ENCODE results near the gene USF2.
"Not testable (repeated sequence)": the region's sequence is repeated elsewhere in the genome, so short reads cannot be mapped to it uniquely, and the experiment has no call there.

Gene USF2

GRCh38 chr19:35285095-35285449 lies 16.3 kb downstream of the USF2 start:
- Histone ChIP-seq H3K27me3 (ENCODE audit: insufficient read depth, low read depth, severe bottlenecking) (no peaks in the 10 kb centered on the region), H3K27ac (no peak overlapping the region), H3K4me3 (ENCODE audit: low read depth, low read length) (no peak overlapping the region), H3K36me3 (no peaks in the 10 kb centered on the region), H3K9me3 (ENCODE audit: severe bottlenecking) (no peaks in the 10 kb centered on the region)
- no peak for DNase-seq
- no peak for TF ChIP-seq CTCF (IDR thresholded peaks at IDR 0.05; ENCODE audit: low read depth, low read length)

DNA sequence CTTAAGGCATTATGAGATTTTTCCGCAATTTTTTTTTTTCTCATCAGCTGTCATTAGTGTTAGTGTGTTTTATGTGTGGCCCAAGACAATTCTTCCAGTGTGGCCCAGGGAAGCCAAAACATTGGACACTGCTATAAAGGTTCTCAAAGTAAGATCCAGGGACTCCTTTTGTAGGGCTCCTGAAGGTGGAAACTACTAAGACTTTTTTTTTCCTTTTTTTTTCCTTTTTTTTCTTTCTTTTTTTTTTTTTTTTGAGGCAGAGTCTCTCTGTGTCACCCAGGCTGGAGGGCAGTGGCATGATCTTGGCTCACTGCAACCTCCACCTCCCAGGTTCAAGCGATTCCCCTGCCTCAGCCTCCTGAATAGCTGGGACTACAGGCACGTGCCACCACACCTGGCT lies 16.7 kb downstream of the USF2 start:
- not testable (repeated sequence) for H3K27me3 ChIP-seq (ENCODE audit: insufficient read depth, low read depth, severe bottlenecking); H3K9me3 ChIP-seq (ENCODE audit: severe bottlenecking); H3K4me3 ChIP-seq (ENCODE audit: low read depth, low read length); H3K27ac ChIP-seq; DNase-seq; H3K36me3 ChIP-seq

GRCh38 chr19:35286101-35286500 lies 17.3 kb downstream of the USF2 start:
- H3K27ac ChIP-seq; H3K9me3 ChIP-seq (ENCODE audit: severe bottlenecking); H3K4me3 ChIP-seq (ENCODE audit: low read depth, low read length); H3K36me3 ChIP-seq; H3K27me3 ChIP-seq (ENCODE audit: insufficient read depth, low read depth, severe bottlenecking); DNase-seq: not testable (repeated sequence)

DNA sequence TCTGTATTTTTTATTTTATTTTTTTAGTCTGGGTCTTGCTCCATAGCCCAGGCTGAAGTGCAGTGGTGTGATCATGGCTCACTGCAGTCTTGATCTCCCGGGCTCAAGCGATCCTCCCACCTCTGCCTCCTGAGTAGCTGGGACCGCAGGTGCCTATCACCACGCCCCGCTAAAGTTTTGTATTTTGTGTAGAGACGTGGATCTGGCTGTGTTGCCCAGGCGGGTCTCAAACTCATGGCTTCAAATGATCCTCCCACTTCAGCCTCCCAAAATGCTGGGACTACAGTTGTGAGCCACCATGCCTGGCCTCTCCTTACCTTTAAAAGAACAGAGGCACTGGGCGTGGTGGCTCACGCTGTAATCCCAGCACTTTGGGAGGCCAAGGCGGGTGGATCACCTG lies 19.0 kb downstream of the USF2 start:
- H3K27ac ChIP-seq = no peak overlapping the region

DNA sequence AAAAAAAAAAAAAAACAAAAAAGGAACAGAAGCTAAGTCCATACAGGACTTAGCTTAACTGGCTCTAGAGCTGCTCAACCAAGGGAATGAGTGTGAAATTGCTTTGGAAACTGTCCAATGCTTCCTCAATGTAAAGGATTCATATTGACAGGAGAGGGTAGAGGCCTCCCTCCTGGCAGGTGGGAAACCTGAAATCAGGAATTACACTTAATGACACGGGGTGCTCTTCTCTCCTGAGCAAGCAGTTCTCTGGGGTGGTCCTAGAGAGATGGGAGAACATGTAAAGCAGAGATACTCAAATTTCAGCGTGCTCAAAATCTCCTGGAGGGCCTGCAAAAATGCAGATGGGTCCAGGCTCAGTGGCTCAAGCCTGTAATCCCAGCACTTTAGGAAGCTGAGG lies 19.6 kb downstream of the USF2 start:
- Histone ChIP-seq H3K27ac (no peak overlapping the region), H3K4me3 (ENCODE audit: low read depth, low read length) (no peak overlapping the region), H3K27me3 (ENCODE audit: insufficient read depth, low read depth, severe bottlenecking) (no peaks in the 10 kb centered on the region), H3K36me3 (no peaks in the 10 kb centered on the region), H3K9me3 (ENCODE audit: severe bottlenecking) (no peaks in the 10 kb centered on the region)
- no peak for TF ChIP-seq CTCF (IDR thresholded peaks at IDR 0.05; ENCODE audit: low read depth, low read length)
- no peak for DNase-seq

More for the DNA sequence above, 19.0 kb downstream of the USF2 start:
- Histone ChIP-seq H3K27me3 (ENCODE audit: insufficient read depth, low read depth, severe bottlenecking) (no peaks in the 10 kb centered on the region), H3K36me3 (no peaks in the 10 kb centered on the region), H3K4me3 (ENCODE audit: low read depth, low read length) (no peak overlapping the region), H3K9me3 (ENCODE audit: severe bottlenecking) (no peaks in the 10 kb centered on the region)
- no peak for TF ChIP-seq CTCF (IDR thresholded peaks at IDR 0.05; ENCODE audit: low read depth, low read length)
- no peak for DNase-seq

GRCh38 chr19:35288906-35289305 lies 20.1 kb downstream of the USF2 start:
- Histone ChIP-seq H3K36me3 (no peaks in the 10 kb centered on the region), H3K27me3 (ENCODE audit: insufficient read depth, low read depth, severe bottlenecking) (no peaks in the 10 kb centered on the region), H3K4me3 (ENCODE audit: low read depth, low read length) (no peak overlapping the region), H3K27ac (no peak overlapping the region), H3K9me3 (ENCODE audit: severe bottlenecking) (no peaks in the 10 kb centered on the region)
- no peak for DNase-seq
- no peak for TF ChIP-seq CTCF (IDR thresholded peaks at IDR 0.05; ENCODE audit: low read depth, low read length)

GRCh38 chr19:35290381-35291127 lies 21.8 kb downstream of the USF2 start:
- H3K27me3 ChIP-seq (ENCODE audit: insufficient read depth, low read depth, severe bottlenecking) = no peaks in the 10 kb centered on the region
- no peak for TF ChIP-seq CTCF (IDR thresholded peaks at IDR 0.05; ENCODE audit: low read depth, low read length)
- H3K4me3 ChIP-seq (ENCODE audit: low read depth, low read length) = no peak overlapping the region
- no peaks in the 10 kb centered on the region for H3K9me3 ChIP-seq (ENCODE audit: severe bottlenecking)
- no peak for DNase-seq
- H3K36me3 ChIP-seq = no peaks in the 10 kb centered on the region
- no peak overlapping the region for H3K27ac ChIP-seq
